SK-N-MC (cell line): ENCODE data around the gene UIMC1.

Source experiments
- EZH2 ChIP-seq: fragments of 200-600 bp; sonication (generic); IDR thresholded peaks from one replicate; pipeline ENCODE4 v1.6.1; 2017; ENCODE audit warnings: antibody characterized with exemption
- POLR2AphosphoS5 ChIP-seq: IDR thresholded peaks from 2 replicates; pipeline ENCODE4 v1.6.1; 2012; ENCODE audit warnings: mild to moderate bottlenecking, low read depth, low read length, borderline replicate concordance

GRCh38 chr5:177022386-177023302, 16.1 kb upstream of the UIMC1 start, which contains the start of gene ZNF346:
- TF ChIP-seq POLR2AphosphoS5, result peak; percentile 93
- TF ChIP-seq EZH2, result no peak
